A549 (cell line): ENCODE data around the gene AKR1E2. TPM values are rescaled to one million over a fixed set of nuclear protein-coding genes. Genes with fewer than 3 reads are reported as not detected.

Experiments used
- ATAC-seq, 2 experiments: fragments of 200-7000 bp in 1 of 2; fragments of >200 bp in 1 of 2; cut with Nextera tagmentation in 1 of 2; cut with Tn5 transposase in 1 of 2; 3 replicates each; pipeline versions ENCODE4 v1.8.0 to v1.9.1; 2018 to 2020; ENCODE audit warnings: mild to moderate bottlenecking in 1 of 2, moderate library complexity in 1 of 2
- CTCF ChIA-PET: fragments of 300-600 bp; sonication (Branson Sonifier 250); formaldehyde crosslinking; extraction: SDS; loops from one replicate; lab custom pipeline; 2021; ENCODE audit warnings: antibody characterized with exemption, inconsistent platforms; lab: Yijun Ruan, JAX
- POLR2A ChIA-PET: fragments of 350-600 bp; formaldehyde crosslinking; extraction: SDS; loops from one replicate; lab custom pipeline; 2021; ENCODE audit warnings: antibody characterized with exemption, inconsistent platforms; lab: Yijun Ruan, JAX
- DNase-seq, 2 experiments: peaks; one replicate each; pipeline versions ENCODE4 v3.0.0 to v3.0.0-alpha.2; 2011 to 2016; ENCODE audit warnings: low read depth in 1 of 2, low spot score in 1 of 2
- FAIRE-seq: peaks from 2 replicates; lab custom pipeline; 2011; peaks lifted over from hg19 to GRCh38; lab: Jason Lieb, UNC
- H3K27ac ChIP-seq, 2 experiments: fragments of >200 bp; sonication (Bioruptor Twin); formaldehyde crosslinking; 3 replicates each; pipeline ENCODE4 v1.5.1; 2016 to 2017
- H3K4me1 ChIP-seq: fragments of >200 bp; sonication (Bioruptor Twin); formaldehyde crosslinking; 3 replicates; pipeline ENCODE4 v1.6.1; 2016
- H3K4me2 ChIP-seq: fragments of >200 bp; sonication (Bioruptor Twin); formaldehyde crosslinking; 3 replicates; pipeline ENCODE4 v1.6.1; 2016
- H3K4me3 ChIP-seq: fragments of >200 bp; sonication (Bioruptor Twin); formaldehyde crosslinking; 3 replicates; pipeline ENCODE4 v1.5.1; 2016
- H3K9me3 ChIP-seq: fragments of >200 bp; sonication (Bioruptor Twin); formaldehyde crosslinking; 3 replicates; pipeline ENCODE4 v1.6.1; 2016
- CBX8 ChIP-seq: fragments of 200-600 bp; sonication (generic); IDR thresholded peaks from 2 replicates; pipeline ENCODE4 v1.6.1; 2016
- EHF ChIP-seq: fragments of 250-450 bp; sonication (Bioruptor Pico); IDR thresholded peaks from 2 replicates; pipeline ENCODE4 v1.5.0; 2020; ENCODE audit warnings: mild to moderate bottlenecking
- EHMT2 ChIP-seq: fragments of 200-600 bp; sonication (generic); IDR thresholded peaks from 2 replicates; pipeline ENCODE4 v1.6.1; 2016; ENCODE audit warnings: antibody characterized with exemption, low read depth, mild to moderate bottlenecking, moderate library complexity
- FOSL2 ChIP-seq, 2 experiments: fragments of 450-650 bp in 1 of 2; fragments of >200 bp in 1 of 2; sonication (Bioruptor Twin) in 1 of 2; formaldehyde crosslinking; IDR thresholded peaks; 2 replicates each; pipeline versions ENCODE4 v1.5.0 to v1.6.1; 2016 to 2020; ENCODE audit warnings: mild to moderate bottlenecking in 1 of 2, moderate library complexity in 1 of 2
- GATA3 ChIP-seq: IDR thresholded peaks from 2 replicates; pipeline ENCODE4 v1.6.1; 2012; ENCODE audit warnings: borderline replicate concordance
- HEYL ChIP-seq: fragments of 250-450 bp; sonication (Bioruptor Pico); IDR thresholded peaks from 2 replicates; pipeline ENCODE4 v1.8.0; 2021; ENCODE audit warnings: mild to moderate bottlenecking, moderate library complexity
- HOXA7 ChIP-seq: fragments of 250-450 bp; sonication (Bioruptor Pico); IDR thresholded peaks from 2 replicates; pipeline ENCODE4 v1.5.0; 2020; ENCODE audit warnings: mild to moderate bottlenecking, moderate library complexity
- HOXB13 ChIP-seq: fragments of 250-450 bp; sonication (Bioruptor Pico); IDR thresholded peaks from 2 replicates; pipeline ENCODE4 v1.5.0; 2020; ENCODE audit warnings: low read depth, mild to moderate bottlenecking, moderate library complexity
- HOXB5 ChIP-seq: fragments of 250-450 bp; sonication (Bioruptor Pico); IDR thresholded peaks from 2 replicates; pipeline ENCODE4 v1.5.0; 2020; ENCODE audit warnings: mild to moderate bottlenecking, moderate library complexity
- JUN ChIP-seq, 2 experiments: fragments of >200 bp; sonication (Bioruptor Twin); formaldehyde crosslinking; IDR thresholded peaks; 2 replicates in 1 of 2; 3 replicates in 1 of 2; pipeline ENCODE4 v1.6.1; 2016 to 2017
- MAFK ChIP-seq: fragments of 450-650 bp; IDR thresholded peaks from 2 replicates; pipeline ENCODE4 v1.6.1; 2014; ENCODE audit not compliant: partially characterized antibody
- NFE2L2 ChIP-seq: fragments of 150-350 bp; conservative IDR thresholded peaks from 2 replicates; pipeline ENCODE4 v1.6.1; 2014; ENCODE audit warnings: low read length
- NPAS2 ChIP-seq: fragments of 250-450 bp; sonication (Bioruptor Pico); IDR thresholded peaks from 2 replicates; pipeline ENCODE4 v1.8.0; 2022; ENCODE audit warnings: mild to moderate bottlenecking, moderate library complexity, borderline replicate concordance
- PHF8 ChIP-seq: fragments of 200-600 bp; sonication (generic); IDR thresholded peaks from 2 replicates; pipeline ENCODE4 v1.6.1; 2016; ENCODE audit warnings: low read depth, mild to moderate bottlenecking, antibody characterized with exemption, moderate library complexity, borderline replicate concordance
- POLR2AphosphoS2 ChIP-seq: conservative IDR thresholded peaks from 2 replicates; pipeline ENCODE4 v1.6.1; 2012; ENCODE audit warnings: low read length, improper control_type of control experiment, inconsistent platforms
- RARB ChIP-seq: fragments of 250-450 bp; sonication (Bioruptor Pico); IDR thresholded peaks from 2 replicates; pipeline ENCODE4 v1.8.0; 2021; ENCODE audit warnings: mild to moderate bottlenecking, moderate library complexity
- RFX5 ChIP-seq: fragments of 450-650 bp; IDR thresholded peaks from 2 replicates; pipeline ENCODE4 v1.7.1; 2014; ENCODE audit warnings: antibody characterized with exemption, mild to moderate bottlenecking, moderate library complexity
- SMC3 ChIP-seq: fragments of >200 bp; sonication (Bioruptor Twin); formaldehyde crosslinking; IDR thresholded peaks from 3 replicates; pipeline ENCODE4 v1.6.1; 2018; ENCODE audit warnings: inconsistent platforms
- TP53 ChIP-seq: fragments of 250-450 bp; sonication (Bioruptor Pico); IDR thresholded peaks from 2 replicates; pipeline ENCODE4 v1.5.0; 2021; ENCODE audit warnings: mild to moderate bottlenecking, moderate library complexity
- ZNF302 ChIP-seq: fragments of 250-450 bp; sonication (Bioruptor Pico); IDR thresholded peaks from 2 replicates; pipeline ENCODE4 v1.9.0; 2021; ENCODE audit warnings: inconsistent platforms, mild to moderate bottlenecking, moderate library complexity
- ZSCAN20 ChIP-seq: fragments of 250-450 bp; sonication (Bioruptor Pico); IDR thresholded peaks from 2 replicates; pipeline ENCODE4 v1.8.0; 2022; ENCODE audit warnings: mild to moderate bottlenecking, moderate library complexity
- WGBS: methylation state at CpG from one replicate; pipeline ENCODE4 v1.1.6; 2017; ENCODE audit errors: missing lambda C conversion rate; 5-methylcytosine and 5-hydroxymethylcytosine counted together
- polyA plus RNA-seq, 4 experiments: library from polyadenylated mRNA; depleted of rRNA in 3 of 4; stranded (reverse); fragments of >200 nt; fragmentation: RNase III in 1 of 4; extraction: RNeasy Plus Mini Kit Qiagen cat#74134 plus additional on column Dnase treatment in 1 of 4; gene quantifications; 2 replicates in 3 of 4; 3 replicates in 1 of 4; pipeline ENCODE4 v1.2.3, GENCODE V29; 2011 to 2017
- TF ChIP-seq, protein P1 (sequence below): IDR thresholded peaks from 2 replicates; pipeline ENCODE4 v1.6.1; 2012
- TF ChIP-seq, protein P2 (sequence below): fragments of >200 bp; sonication (Bioruptor Twin); formaldehyde crosslinking; IDR thresholded peaks from 3 replicates; pipeline ENCODE4 v1.6.1; 2016
- TF ChIP-seq, protein P3 (sequence below): fragments of >200 bp; sonication (Bioruptor Twin); formaldehyde crosslinking; IDR thresholded peaks from 2 replicates; pipeline ENCODE4 v1.6.1; 2016
- TF ChIP-seq, protein P4 (sequence below): fragments of 250-450 bp; sonication (Bioruptor Pico); IDR thresholded peaks from 2 replicates; pipeline ENCODE4 v1.5.0; 2020; ENCODE audit warnings: low read depth, mild to moderate bottlenecking, moderate library complexity

The AKR1E2 gene
- polyA plus RNA-seq, 2 of the 4 experiments (the other 2 are of a cell fraction), result 11.2 to 17.5 TPM

DNA sequence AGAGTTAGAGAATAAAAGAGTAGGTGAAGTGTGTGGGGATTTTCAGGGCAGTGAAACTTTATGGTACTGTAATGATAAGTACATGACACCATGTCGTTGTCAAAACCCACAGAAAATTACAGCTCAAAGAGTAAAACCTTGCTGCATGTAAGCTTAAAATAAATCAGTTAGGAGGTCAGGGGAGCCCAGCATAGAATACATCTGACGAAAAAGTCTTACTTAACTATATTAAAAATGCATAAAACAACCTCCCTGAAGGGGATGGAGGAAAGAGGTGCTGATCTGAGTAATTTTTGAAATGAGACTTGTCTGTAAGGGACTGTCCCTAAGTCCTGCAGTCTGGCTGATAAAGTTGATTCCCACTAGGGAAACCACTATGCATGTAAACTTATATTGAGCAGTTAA, 49.8 kb upstream of the AKR1E2 start:
- H3K4me1 ChIP-seq, result peaks cover 19% of the 10 kb centered on the region; the same call in 2 of the 3 replicates
- FAIRE-seq (no peak), ATAC-seq (peak in 1 of 2 experiments; percentile 35; a peak in 3 of 6 replicates), DNase-seq (no peak)
- H3K27ac ChIP-seq, result peak overlapping the region; percentile 43 to 66
- TF ChIP-seq NFE2L2 (no peak), HOXB5 (no peak), RFX5 (no peak), ZSCAN20 (no peak), CBX8 (no peak), POLR2AphosphoS2 (no peak), PHF8 (no peak), FOSL2 (IDR thresholded peaks at IDR 0.05) (no peak), FOSL2 (CRISPR knock-in tag; IDR thresholded peaks at IDR 0.05) (no peak), EHF (no peak), HOXA7 (no peak), GATA3 (no peak), MAFK (no peak), SMC3 (no peak), JUN (IDR thresholded peaks at IDR 0.05) (no peak)
- TF ChIP-seq, protein P1, sequence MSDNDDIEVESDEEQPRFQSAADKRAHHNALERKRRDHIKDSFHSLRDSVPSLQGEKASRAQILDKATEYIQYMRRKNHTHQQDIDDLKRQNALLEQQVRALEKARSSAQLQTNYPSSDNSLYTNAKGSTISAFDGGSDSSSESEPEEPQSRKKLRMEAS, result no peak
- TF ChIP-seq, protein P2, sequence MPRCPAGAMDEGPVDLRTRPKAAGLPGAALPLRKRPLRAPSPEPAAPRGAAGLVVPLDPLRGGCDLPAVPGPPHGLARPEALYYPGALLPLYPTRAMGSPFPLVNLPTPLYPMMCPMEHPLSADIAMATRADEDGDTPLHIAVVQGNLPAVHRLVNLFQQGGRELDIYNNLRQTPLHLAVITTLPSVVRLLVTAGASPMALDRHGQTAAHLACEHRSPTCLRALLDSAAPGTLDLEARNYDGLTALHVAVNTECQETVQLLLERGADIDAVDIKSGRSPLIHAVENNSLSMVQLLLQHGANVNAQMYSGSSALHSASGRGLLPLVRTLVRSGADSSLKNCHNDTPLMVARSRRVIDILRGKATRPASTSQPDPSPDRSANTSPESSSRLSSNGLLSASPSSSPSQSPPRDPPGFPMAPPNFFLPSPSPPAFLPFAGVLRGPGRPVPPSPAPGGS, result no peak
- TF ChIP-seq, protein P3, sequence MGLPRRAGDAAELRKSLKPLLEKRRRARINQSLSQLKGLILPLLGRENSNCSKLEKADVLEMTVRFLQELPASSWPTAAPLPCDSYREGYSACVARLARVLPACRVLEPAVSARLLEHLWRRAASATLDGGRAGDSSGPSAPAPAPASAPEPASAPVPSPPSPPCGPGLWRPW, result no peak
- ChIA-PET CTCF (interaction anchor here (0.9 to 2.2 kb wide), 2 partner anchors 1579 to 1584 kb away, joined by 3 to 6 read pairs; no protein-coding TSS in a partner anchor), POLR2A (no interaction called here)
- H3K4me2 ChIP-seq, result no peak overlapping the region
- H3K4me3 ChIP-seq, result no peak overlapping the region
- WGBS, result 57% methylated on average over 2 of the region's 2 CpGs
- H3K9me3 ChIP-seq, result no peaks in the 10 kb centered on the region

DNA sequence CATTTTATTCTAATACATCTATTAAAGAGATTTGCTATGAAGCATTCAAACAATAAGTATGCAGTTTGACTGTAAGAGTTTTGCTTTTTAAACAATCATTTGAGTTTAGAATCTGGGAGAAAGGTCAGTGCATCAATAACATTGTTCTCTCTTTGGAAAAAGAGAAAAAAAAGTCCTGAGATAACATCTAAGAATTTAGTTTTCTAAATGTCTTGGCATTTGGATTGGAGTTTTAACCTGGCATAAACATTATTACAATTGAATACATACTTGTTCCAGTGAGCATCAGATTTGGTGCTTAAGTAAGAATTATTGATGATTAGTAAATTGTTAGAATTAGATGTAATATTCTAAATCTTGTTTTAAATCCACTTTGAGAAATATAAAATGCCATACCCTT, 47.2 kb upstream of the AKR1E2 start:
- H3K4me3 ChIP-seq, result no peak overlapping the region
- H3K4me1 ChIP-seq, result peaks cover 13% of the 10 kb centered on the region; the same call in 2 of the 3 replicates
- FAIRE-seq (no peak), ATAC-seq (no peak), DNase-seq (no peak)
- no peaks in the 10 kb centered on the region for H3K9me3 ChIP-seq
- ChIA-PET CTCF (no interaction called here), POLR2A (no interaction called here)
- H3K4me2 ChIP-seq, result no peak overlapping the region
- TF ChIP-seq NFE2L2 (no peak), HEYL (CRISPR knock-in tag) (no peak), ZSCAN20 (no peak), NPAS2 (no peak)
- TF ChIP-seq, all 56 proteins: peak for 0
- H3K27ac ChIP-seq, result no peak overlapping the region

DNA sequence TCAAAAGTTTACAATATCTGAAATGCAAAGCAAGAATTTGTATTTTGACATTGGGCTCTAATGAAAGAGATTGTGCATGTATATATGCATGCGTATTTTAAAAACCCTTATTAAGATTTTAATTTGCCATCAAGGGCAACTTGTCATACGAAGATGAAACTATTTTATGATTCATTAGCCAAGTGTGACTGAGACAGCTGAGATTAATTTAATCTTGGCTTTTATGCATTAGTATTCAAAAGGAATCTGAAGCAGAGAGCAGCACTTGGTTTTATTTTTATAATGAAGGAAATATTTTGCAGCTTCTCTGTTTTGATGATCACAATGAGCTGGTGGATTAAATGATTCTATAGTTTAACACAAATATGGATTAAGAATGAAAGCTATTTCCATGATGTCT, 45.9 kb upstream of the AKR1E2 start:
- DNase-seq, result no peak
- Histone ChIP-seq H3K4me1 (peaks cover 13% of the 10 kb centered on the region; the same call in 2 of the 3 replicates), H3K9me3 (no peaks in the 10 kb centered on the region), H3K4me3 (no peak overlapping the region), H3K27ac (no peak overlapping the region), H3K4me2 (no peak overlapping the region)
- ChIA-PET POLR2A (no interaction called here), CTCF (interaction anchor here (0.7 to 1.9 kb wide), 5 partner anchors 8 to 1583 kb away, joined by 3 to 10 read pairs (median 3); no protein-coding TSS in a partner anchor)
- no peak for TF ChIP-seq EHF
- no peak for TF ChIP-seq EHMT2
- no peak for TF ChIP-seq RARB
- no peak for TF ChIP-seq TP53
- TF ChIP-seq NFE2L2, result no peak
- TF ChIP-seq, protein P4, sequence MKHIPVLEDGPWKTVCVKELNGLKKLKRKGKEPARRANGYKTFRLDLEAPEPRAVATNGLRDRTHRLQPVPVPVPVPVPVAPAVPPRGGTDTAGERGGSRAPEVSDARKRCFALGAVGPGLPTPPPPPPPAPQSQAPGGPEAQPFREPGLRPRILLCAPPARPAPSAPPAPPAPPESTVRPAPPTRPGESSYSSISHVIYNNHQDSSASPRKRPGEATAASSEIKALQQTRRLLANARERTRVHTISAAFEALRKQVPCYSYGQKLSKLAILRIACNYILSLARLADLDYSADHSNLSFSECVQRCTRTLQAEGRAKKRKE (CRISPR knock-in tag), result no peak
- no peak for TF ChIP-seq HEYL (CRISPR knock-in tag)
- TF ChIP-seq HOXB13 (CRISPR knock-in tag), result no peak
- no peak for TF ChIP-seq ZNF302 (CRISPR knock-in tag)
- TF ChIP-seq, protein P2, result no peak
- ATAC-seq, result no peak
- no peak for FAIRE-seq
- 85% methylated on average over 2 of the region's 2 CpGs for WGBS
